Stimulated activated CD4-positive, alpha-beta T cell treated with anti-CD3 and anti-CD28 coated beads, Interleukin-1b, Interleukin-23, amount 100 ng/mL, for 24 hours (primary cell): ENCODE measurements around the gene ASPN.

Experiments
- DNase-seq, 4 experiments: peaks; one replicate each; pipeline ENCODE4 v3.0.0-alpha.2; 2020; ENCODE audit warnings: low read depth in 4 of 4, low spot score in 1 of 4

ASPN gene

GRCh38 chr9:92506184-92506857 is 24.0 kb upstream of the ASPN start:
- DNase-seq, result no peak

- no peak for DNase-seq
Observed at GRCh38 chr9:92504881-92505280, 22.6 kb upstream of the ASPN start.

- DNase-seq, result no peak
Observed at GRCh38 chr9:92503156-92503555, 20.9 kb upstream of the ASPN start.

GRCh38 chr9:92501671-92502393 is 19.5 kb upstream of the ASPN start:
- no peak for DNase-seq

DNA sequence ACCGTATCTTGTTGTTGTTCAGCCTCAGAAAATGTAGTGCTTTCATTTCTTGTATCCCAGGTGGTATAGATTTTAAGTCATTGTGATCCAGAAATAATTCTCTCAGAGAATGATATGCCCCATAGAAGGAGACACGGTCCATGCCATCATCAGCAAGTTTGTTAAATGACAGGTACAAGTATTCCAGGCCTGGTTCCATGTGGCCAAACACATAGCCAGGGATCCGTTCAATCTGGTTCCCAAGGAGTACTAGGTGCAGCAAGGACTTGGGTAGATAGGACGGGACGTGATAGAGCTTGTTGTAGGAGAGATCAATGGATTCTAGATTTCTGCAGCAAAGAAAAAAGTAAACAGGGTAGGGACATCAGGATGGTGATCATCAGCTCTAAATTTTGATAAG is 18.4 kb upstream of the ASPN start:
- DNase-seq, result no peak

GRCh38 chr9:92499701-92500100 is 17.4 kb upstream of the ASPN start:
- no peak for DNase-seq

GRCh38 chr9:92496396-92497176 is 14.3 kb upstream of the ASPN start:
- no peak for DNase-seq

DNA sequence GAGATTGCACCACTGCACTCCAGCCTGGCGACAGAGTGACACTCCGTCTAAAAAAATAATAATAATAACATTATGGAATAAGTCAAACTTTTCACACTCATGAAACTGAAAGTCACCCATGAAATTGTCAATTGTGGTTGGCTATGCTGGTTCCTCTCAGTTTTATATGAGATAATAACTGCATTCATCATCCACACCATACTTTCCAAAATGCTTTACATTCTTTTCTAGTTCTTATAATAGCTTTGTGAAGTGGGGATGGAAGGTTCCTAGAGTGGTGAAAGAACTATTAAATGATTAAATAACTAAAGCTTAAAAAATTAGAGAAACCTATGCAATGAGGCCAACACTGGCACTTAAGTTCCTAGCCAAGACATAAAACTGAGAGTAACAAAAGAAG is 12.6 kb upstream of the ASPN start:
- no peak for DNase-seq

DNA sequence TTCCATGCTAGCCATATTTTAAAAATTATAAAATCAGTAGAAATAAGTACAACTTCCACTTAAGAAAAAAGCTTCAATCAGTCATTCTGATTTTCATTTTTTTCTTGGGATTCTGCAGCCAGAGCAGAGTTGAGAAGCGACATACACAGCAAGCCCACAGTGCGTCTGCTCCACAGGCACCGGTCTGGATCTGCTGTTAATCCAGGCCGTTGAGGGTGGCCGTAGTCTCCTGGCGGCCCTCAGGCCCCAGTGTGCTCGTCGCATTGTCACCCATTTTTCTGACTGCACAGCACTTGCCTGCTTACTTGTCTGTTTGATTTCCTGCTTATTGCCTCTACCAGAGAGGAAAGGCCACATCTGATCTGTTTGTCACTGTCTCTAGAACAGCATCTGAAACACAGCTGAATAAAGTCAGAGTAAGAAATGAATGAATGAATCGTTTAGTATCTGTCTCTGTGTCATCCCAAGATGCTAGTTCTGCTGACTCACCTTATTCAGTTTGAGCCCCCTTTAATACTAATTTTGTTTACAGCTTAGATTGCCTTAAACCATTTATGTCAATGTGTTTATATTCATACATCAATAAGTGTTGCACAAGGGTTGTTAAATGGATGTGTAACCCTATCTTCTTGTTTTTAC is 11.6 kb upstream of the ASPN start:
- DNase-seq, result no peak

DNA sequence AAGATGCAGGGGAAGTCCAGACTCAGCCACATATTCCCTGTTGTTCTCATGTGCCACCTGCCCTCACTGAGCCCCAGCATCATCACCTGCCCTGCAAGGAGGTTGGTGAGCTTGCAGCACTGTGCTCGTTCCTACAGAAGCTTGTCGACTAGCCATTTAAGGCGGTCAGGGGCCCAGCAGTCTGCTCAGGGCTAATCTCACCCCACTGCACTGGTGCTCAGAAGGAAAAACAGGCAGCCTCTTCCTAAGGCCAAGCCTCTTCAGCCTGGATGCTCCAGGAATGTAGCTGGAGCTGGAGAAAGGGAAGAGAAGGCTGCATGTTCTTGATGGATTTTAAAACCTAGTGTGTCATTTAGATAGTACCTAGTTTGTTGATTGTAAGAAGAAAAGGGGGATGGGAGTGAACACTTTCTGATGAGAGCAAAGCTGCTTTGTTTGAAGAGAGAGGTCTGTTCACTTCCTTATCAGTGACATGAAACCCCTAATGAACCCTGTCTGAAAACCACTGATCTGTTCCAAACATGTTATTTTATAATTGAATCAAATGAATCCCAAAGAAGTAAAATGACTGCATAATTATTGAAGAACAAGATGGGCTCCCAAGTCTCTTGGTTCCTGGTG is 10.6 kb upstream of the ASPN start:
- no peak for DNase-seq

DNA sequence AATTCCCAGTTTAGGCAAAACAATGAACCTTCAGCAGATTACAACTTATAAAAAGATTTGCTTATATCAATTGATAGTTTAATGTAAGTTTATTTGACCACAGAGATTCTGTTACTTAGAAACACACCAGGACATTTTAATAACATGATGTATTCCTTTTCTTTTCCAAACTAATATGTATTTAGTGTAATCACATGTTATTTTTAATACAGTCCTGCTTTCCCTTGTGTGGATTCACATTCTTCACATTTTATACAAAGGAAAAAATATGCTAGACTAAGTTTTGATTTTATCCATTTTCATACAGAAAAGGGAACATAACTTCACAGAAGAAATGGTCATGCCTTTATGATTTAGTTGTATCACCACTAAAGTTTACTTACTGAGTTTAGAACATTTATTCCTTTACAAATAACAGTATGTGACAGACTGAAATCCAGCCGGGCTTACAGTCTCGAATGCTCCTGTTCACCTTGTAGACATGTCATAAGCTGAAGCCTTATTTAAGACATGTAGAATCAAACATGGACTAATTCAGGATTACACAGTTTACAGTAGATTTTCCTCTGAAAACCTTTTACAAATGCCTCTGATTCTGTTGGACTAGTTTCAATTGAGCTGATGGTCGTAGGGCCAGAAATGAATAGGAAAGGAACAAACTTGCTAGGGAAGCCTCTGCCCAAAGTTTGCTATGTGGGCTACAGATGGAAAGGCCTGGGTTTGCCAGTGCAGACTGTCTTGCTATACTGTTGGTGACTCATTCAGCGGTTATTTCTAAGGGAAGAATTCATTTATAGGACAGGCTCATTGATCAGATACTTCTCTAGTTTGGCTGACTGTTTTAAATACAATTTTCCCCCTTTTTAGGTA is 6.6 kb upstream of the ASPN start:
- DNase-seq, result no peak

DNA sequence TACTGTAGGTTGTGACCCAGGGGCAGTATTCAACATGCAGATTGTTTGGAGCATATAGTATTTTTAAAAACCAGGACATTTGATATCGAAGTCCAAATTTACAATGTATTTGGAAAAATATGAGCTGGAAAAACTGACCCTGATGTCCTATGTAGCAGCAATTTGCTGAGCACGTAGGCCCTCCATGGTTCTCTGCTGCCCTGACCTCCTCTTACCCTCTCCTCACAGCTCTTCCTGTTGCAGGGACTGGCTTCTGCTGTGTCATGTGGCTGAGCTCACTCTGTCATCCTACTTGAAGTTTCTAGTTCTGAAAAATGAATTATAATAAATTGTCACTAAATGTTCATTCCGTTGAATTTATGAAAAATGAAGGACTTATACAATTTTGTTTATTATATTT is 4.1 kb upstream of the ASPN start:
- no peak for DNase-seq

- no peak for DNase-seq
Observed at GRCh38 chr9:92484563-92484962, 2.3 kb upstream of the ASPN start.

DNA sequence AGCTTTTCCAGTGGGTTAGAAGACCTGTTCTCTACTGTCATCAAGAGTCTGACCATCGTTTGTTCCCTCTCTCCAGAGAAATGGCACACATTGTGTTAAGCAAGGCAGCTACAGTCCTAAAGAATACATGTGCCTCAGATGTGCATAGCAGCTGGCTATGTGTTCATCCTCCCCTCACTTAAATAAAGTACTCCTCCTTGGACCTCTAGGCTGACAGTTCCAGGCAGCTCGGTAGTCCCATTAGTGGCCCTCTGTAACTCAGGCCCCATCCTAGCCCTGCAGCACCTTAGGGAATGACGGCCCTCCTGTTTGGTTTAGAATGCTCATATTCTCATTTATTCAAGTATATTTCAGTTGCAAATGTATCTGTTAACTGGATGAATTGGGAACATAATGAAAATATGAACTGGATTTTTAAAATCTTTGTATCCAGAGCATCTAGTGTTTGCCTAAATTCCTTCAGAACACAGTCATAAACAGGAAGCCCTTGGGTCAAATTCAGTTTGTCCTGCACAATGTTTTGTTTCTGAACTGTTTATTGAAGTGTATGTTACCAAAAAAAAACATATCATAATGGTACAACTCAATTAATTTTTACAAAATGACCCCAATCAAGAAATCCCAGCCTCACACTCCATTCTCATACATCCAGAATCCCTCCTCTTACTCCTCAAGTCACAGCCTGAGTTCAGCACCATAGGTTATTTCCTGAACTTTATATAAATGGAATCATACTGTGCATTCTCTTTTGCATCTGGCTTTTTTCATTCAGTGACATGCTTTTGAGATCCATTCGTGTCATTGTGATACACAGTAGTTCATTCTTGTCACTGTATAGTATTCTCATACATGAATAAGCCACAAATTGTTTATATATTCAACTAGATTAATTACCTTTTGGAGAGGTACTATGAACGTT is 1.6 kb upstream of the ASPN start:
- no peak for DNase-seq

GRCh38 chr9:92482805-92483204 is 499 bp upstream of the ASPN start:
- no peak for DNase-seq

GRCh38 chr9:92480986-92481633 is 1.2 kb downstream of the ASPN start:
- no peak for DNase-seq

DNA sequence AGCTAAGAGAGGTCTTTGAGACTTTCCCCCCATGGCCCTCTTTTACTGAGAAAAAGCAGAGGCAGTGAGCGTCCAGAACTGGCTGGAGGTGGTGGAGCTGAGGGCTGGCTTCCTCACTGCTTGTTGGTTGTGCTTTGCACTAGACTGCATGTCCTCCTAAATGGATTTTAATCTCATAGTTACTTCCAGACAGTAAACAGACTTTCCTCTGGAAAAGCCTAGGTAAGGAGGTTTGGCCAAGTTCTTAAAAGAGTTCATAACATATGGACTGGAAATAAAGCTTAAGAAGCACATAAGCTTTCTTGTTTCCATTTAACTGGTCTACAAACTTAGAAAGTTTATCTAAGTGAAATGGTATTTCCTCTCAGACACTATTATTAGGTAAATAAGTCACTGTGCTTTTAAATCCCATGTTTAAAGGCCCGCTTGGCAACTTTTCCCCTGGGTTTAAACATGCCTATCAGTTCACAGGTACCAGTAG is 2.0 kb downstream of the ASPN start:
- no peak for DNase-seq

DNA sequence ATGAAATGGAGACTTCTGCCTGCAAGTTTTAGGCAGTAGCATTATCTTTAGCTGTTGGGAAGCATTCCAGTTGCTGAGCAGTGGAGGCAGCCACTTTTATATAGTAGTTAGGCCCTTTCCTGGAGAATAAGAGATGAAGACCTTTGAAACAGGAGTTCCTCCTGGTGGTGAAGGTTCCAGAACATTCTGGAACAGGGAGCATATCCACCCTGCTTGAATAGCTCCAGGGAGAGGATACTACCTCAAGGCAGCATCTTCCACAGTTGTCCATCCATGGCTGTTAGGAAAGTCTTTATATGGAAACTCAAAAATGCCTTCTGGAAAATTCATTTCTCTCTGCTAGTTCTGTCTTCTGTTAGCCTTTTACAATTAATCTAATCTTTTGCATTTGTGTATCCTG is 3.0 kb downstream of the ASPN start:
- DNase-seq, result no peak

- DNase-seq, result no peak
Observed at GRCh38 chr9:92478783-92479182, 3.5 kb downstream of the ASPN start.
